GM19238 (cell line): ENCODE results near the gene TUFM.
"Not testable (repeated sequence)": the region's sequence is repeated elsewhere in the genome, so short reads cannot be mapped to it uniquely, and the experiment has no call there.

Experiments used
- DNase-seq: peaks from one replicate; pipeline ENCODE4 v3.0.0; 2011; ENCODE audit warnings: low spot score; ENCODE audit not compliant: insufficient read length

Gene TUFM

GRCh38 chr16:28802235-28803019 lies 43.7 kb downstream of the TUFM start:
- not testable (repeated sequence) for DNase-seq
